IMR-90 (cell line): ENCODE data around the gene PPARG. TPM values are rescaled to one million over a fixed set of nuclear protein-coding genes. Genes with fewer than 3 reads are reported as not detected.

ENCODE experiments used
- ATAC-seq: fragments of 200-7000 bp; cut with Tn5 transposase; 2 replicates; pipeline ENCODE4 v1.9.1; 2020; ENCODE audit warnings: low read depth, mild to moderate bottlenecking, moderate library complexity
- BruUV-seq: library from RNA; stranded (reverse); fragments of 400-500 nt; replicated peaks from 2 replicates; lab custom pipeline; 2021; lab: Mats Ljungman, UMichigan
- CTCF ChIA-PET: fragments of 300-600 bp; formaldehyde crosslinking; extraction: SDS; loops from one replicate; lab custom pipeline; 2021; ENCODE audit warnings: antibody characterized with exemption; lab: Yijun Ruan, JAX
- POLR2A ChIA-PET: fragments of 300-600 bp; sonication (Branson Sonifier 250); formaldehyde crosslinking; loops from one replicate; lab custom pipeline; 2022; ENCODE audit warnings: antibody characterized with exemption; ENCODE audit not compliant: unreplicated experiment; lab: Charles Lee
- DNase-seq: peaks from one replicate; pipeline ENCODE4 v3.0.0; 2013
- H2AFZ ChIP-seq: replicated peaks from 2 replicates; pipeline ENCODE3; 2013; ENCODE audit warnings: low read length, mild to moderate bottlenecking; ENCODE audit not compliant: poor library complexity
- H2AK5ac ChIP-seq: 2 replicates; pipeline ENCODE4 v1.6.1; 2013; ENCODE audit warnings: low read depth, low read length, inconsistent platforms
- H2AK9ac ChIP-seq: replicated peaks from 2 replicates; pipeline ENCODE3; 2013; ENCODE audit warnings: mild to moderate bottlenecking, low read depth, low read length, moderate library complexity; ENCODE audit not compliant: poor library complexity
- H2BK120ac ChIP-seq: 2 replicates; pipeline ENCODE4 v1.6.1; 2013; ENCODE audit warnings: low read depth, low read length, inconsistent platforms
- H2BK15ac ChIP-seq: 3 replicates; pipeline ENCODE4 v1.6.1; 2013; ENCODE audit warnings: low read depth, low read length, inconsistent platforms
- H2BK20ac ChIP-seq: 2 replicates; pipeline ENCODE4 v1.6.1; 2013; ENCODE audit warnings: low read depth, mild to moderate bottlenecking, inconsistent platforms, low read length, moderate library complexity
- H2BK5ac ChIP-seq: 2 replicates; pipeline ENCODE4 v1.6.1; 2013; ENCODE audit warnings: mild to moderate bottlenecking, low read depth, low read length, inconsistent platforms; ENCODE audit not compliant: poor library complexity, severe bottlenecking
- H3K14ac ChIP-seq: replicated peaks from 2 replicates; pipeline ENCODE4 v1.6.1; 2013; ENCODE audit warnings: low read depth, low read length, inconsistent platforms
- H3K18ac ChIP-seq: 2 replicates; pipeline ENCODE4 v1.6.1; 2013; ENCODE audit warnings: low read depth, low read length, control low read depth
- H3K23ac ChIP-seq: 2 replicates; pipeline ENCODE4 v1.6.1; 2013; ENCODE audit warnings: low read depth, low read length, inconsistent platforms
- H3K27ac ChIP-seq: 2 replicates; pipeline ENCODE4 v1.5.1; 2013; ENCODE audit warnings: mild to moderate bottlenecking, control low read depth, low read length; ENCODE audit not compliant: insufficient read depth
- H3K27me3 ChIP-seq: 2 replicates; pipeline ENCODE4 v1.6.1; 2013; ENCODE audit warnings: low read length; ENCODE audit not compliant: control insufficient read depth, insufficient read depth
- H3K36me3 ChIP-seq: 2 replicates; pipeline ENCODE4 v1.6.1; 2013; ENCODE audit warnings: low read length, mixed read lengths; ENCODE audit not compliant: control insufficient read depth, insufficient read depth
- H3K4ac ChIP-seq: 2 replicates; pipeline ENCODE4 v1.6.1; 2013; ENCODE audit warnings: low read depth, low read length, inconsistent platforms
- H3K4me1 ChIP-seq: 2 replicates; pipeline ENCODE4 v1.6.1; 2013; ENCODE audit warnings: low read length, mixed read lengths; ENCODE audit not compliant: control insufficient read depth, insufficient read depth
- H3K4me2 ChIP-seq: 2 replicates; pipeline ENCODE4 v1.6.1; 2013; ENCODE audit warnings: low read depth, mild to moderate bottlenecking, control low read depth, low read length, moderate library complexity
- H3K4me3 ChIP-seq: 2 replicates; pipeline ENCODE4 v1.5.1; 2013; ENCODE audit warnings: low read depth, mild to moderate bottlenecking, control low read depth, low read length, moderate library complexity; ENCODE audit not compliant: insufficient read depth
- H3K56ac ChIP-seq: 2 replicates; pipeline ENCODE4 v1.6.1; 2013; ENCODE audit warnings: low read length, inconsistent platforms; ENCODE audit not compliant: insufficient read depth; ENCODE audit errors: extremely low read depth
- H3K79me1 ChIP-seq, 2 experiments: 2 replicates each; pipeline ENCODE4 v1.6.1; 2013; ENCODE audit warnings: low read length in 2 of 2, inconsistent platforms in 1 of 2, low read depth in 1 of 2
- H3K9ac ChIP-seq: 2 replicates; pipeline ENCODE4 v1.6.1; 2013; ENCODE audit warnings: low read depth, low read length, control low read depth
- H3K9me1 ChIP-seq: 2 replicates; pipeline ENCODE4 v1.6.1; 2013; ENCODE audit warnings: low read length, inconsistent platforms; ENCODE audit not compliant: insufficient read depth
- H3K9me3 ChIP-seq: 2 replicates; pipeline ENCODE4 v1.6.1; 2013; ENCODE audit warnings: low read length; ENCODE audit not compliant: control insufficient read depth, insufficient read depth
- H4K20me1 ChIP-seq: 2 replicates; pipeline ENCODE4 v1.6.1; 2013; ENCODE audit warnings: low read length, inconsistent platforms; ENCODE audit not compliant: insufficient read depth
- H4K5ac ChIP-seq: 2 replicates; pipeline ENCODE4 v1.6.1; 2013; ENCODE audit warnings: mild to moderate bottlenecking, low read depth, low read length, control low read depth
- H4K8ac ChIP-seq, 2 experiments: 2 replicates each; pipeline ENCODE4 v1.6.1; 2013; ENCODE audit warnings: low read depth in 2 of 2, low read length in 2 of 2, control low read depth in 1 of 2, inconsistent platforms in 1 of 2
- H4K91ac ChIP-seq: 2 replicates; pipeline ENCODE4 v1.6.1; 2013; ENCODE audit warnings: low read depth, low read length, inconsistent platforms; ENCODE audit not compliant: insufficient read depth
- MAFK ChIP-seq: IDR thresholded peaks from 2 replicates; pipeline ENCODE4 v1.6.1; 2012; ENCODE audit warnings: low read depth, low read length, improper control_type of control experiment
- MAZ ChIP-seq: IDR thresholded peaks from 2 replicates; pipeline ENCODE4 v1.6.1; 2012; ENCODE audit warnings: low read depth, mild to moderate bottlenecking, low read length, improper control_type of control experiment, moderate library complexity, borderline replicate concordance
- SMC3 ChIP-seq: fragments of 150-350 bp; IDR thresholded peaks from 2 replicates; pipeline ENCODE4 v1.6.1; 2016; ENCODE audit warnings: low read depth, mild to moderate bottlenecking, antibody characterized with exemption, low read length, moderate library complexity
- WGBS, 2 experiments: methylation state at CpG; one replicate each; pipeline versions ENCODE4 v1.1.5 to v1.1.7; 2013; ENCODE audit warnings: missing lambda C conversion rate in 2 of 2; ENCODE audit not compliant: insufficient read length in 1 of 2; ENCODE audit errors: extremely low coverage in 2 of 2; 5-methylcytosine and 5-hydroxymethylcytosine counted together
- dilution Hi-C: fragments of 300-500 bp; cut with HindIII; formaldehyde crosslinking; loops from one replicate; pipeline ENCODE4 v1.14.3; 2018; ENCODE audit warnings: low sequenced_read_pairs; ENCODE audit not compliant: unreplicated experiment
- in situ Hi-C: fragments of 300-500 bp; cut with MboI; formaldehyde crosslinking; loops from 3 replicates; pipeline ENCODE4 v1.14.3; 2019; ENCODE audit warnings: low sequenced_read_pairs, inconsistent platforms, mixed read lengths
- intact Hi-C: fragments of 100-400 bp; cut with micrococcal nuclease; formaldehyde crosslinking; loops from 2 replicates; pipeline ENCODE4 v1.10.0; 2022
- polyA plus RNA-seq, 3 experiments: library from polyadenylated mRNA; depleted of rRNA; stranded (reverse); fragments of >200 nt; gene quantifications; 2 replicates each; pipeline ENCODE4 v1.2.3, GENCODE V29; 2012; ENCODE audit warnings: low replicate concordance in 1 of 3
- total RNA-seq: library from RNA; depleted of rRNA; stranded (reverse); fragments of >200 nt; gene quantifications from 2 replicates; pipeline ENCODE4 v1.2.3, GENCODE V29; 2012
- TF ChIP-seq, protein P1 (sequence below): conservative IDR thresholded peaks from 2 replicates; pipeline ENCODE4 v1.5.1; 2012; ENCODE audit warnings: mild to moderate bottlenecking, low read depth, low read length, improper control_type of control experiment

The PPARG gene
- total and polyA plus RNA-seq, 2 of the 4 experiments (the other 2 are of a cell fraction): 11.2 to 23.8 TPM

DNA sequence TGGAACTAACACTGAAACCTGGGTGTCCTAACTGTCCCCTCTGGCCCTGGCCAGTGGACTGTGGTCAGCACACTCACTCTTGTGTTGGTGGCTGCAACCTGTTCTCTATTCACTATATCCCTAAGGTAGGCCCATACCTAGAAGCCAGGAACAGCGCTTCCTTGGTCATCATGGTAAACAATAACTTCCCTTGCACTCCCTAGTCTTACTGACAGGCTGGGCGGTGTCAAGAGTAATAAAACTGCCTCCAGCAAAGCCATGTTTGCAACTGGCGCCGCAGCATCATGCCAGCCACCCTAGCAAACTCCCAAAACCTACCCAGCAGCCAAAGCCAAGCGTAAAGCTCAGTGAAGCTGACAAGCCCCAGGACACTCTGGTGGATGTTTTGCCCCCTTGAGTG lies 132.3 kb downstream of the PPARG start:
- Histone ChIP-seq H3K79me1 (no peaks in the 10 kb centered on the region), H3K56ac (no peak overlapping the region), H3K4ac (no peak overlapping the region), H2BK20ac (no peak overlapping the region), H3K36me3 (peaks cover 3% of the 10 kb centered on the region; the same call in 1 of the 2 replicates), H3K18ac (no peak overlapping the region), H2AFZ (no peak overlapping the region), H3K9ac (no peak overlapping the region), H3K23ac (no peak overlapping the region), H3K9me3 (no peaks in the 10 kb centered on the region), H4K91ac (no peak overlapping the region), H3K4me2 (no peak overlapping the region), H3K4me3 (no peak overlapping the region), H2AK9ac (no peak overlapping the region), H2AK5ac (no peak overlapping the region), H3K4me1 (peaks cover 12% of the 10 kb centered on the region), H3K9me1 (no peaks in the 10 kb centered on the region; the same call in 1 of the 2 replicates), H3K27me3 (no peaks in the 10 kb centered on the region), H3K27ac (no peak overlapping the region), H4K20me1 (no peaks in the 10 kb centered on the region), H2BK5ac (no peak overlapping the region), H4K5ac (no peak overlapping the region), H3K14ac (no peak overlapping the region), H4K8ac (no peak overlapping the region), H2BK15ac (no peak overlapping the region), H2BK120ac (no peak overlapping the region)
- dilution Hi-C loops: no loop called here
- no TSS peak for BruUV-seq
- intact Hi-C loops: no loop called here
- ChIA-PET CTCF (no interaction called here), POLR2A (no interaction called here)
- ATAC-seq (no peak), DNase-seq (no peak)
- TF ChIP-seq SMC3 (no peak), MAFK (no peak), MAZ (no peak)
- TF ChIP-seq, protein P1, sequence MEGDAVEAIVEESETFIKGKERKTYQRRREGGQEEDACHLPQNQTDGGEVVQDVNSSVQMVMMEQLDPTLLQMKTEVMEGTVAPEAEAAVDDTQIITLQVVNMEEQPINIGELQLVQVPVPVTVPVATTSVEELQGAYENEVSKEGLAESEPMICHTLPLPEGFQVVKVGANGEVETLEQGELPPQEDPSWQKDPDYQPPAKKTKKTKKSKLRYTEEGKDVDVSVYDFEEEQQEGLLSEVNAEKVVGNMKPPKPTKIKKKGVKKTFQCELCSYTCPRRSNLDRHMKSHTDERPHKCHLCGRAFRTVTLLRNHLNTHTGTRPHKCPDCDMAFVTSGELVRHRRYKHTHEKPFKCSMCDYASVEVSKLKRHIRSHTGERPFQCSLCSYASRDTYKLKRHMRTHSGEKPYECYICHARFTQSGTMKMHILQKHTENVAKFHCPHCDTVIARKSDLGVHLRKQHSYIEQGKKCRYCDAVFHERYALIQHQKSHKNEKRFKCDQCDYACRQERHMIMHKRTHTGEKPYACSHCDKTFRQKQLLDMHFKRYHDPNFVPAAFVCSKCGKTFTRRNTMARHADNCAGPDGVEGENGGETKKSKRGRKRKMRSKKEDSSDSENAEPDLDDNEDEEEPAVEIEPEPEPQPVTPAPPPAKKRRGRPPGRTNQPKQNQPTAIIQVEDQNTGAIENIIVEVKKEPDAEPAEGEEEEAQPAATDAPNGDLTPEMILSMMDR: no peak
- WGBS, 2 experiments: 100% methylated on average over 1 of the region's 5 CpGs; no CpG with 5 or more reads in 1 of the 2 experiments
- in situ Hi-C loops: no loop called here
